ENCODE measurements around the gene CSPG4.
"Not testable (repeated sequence)": the region's sequence is repeated elsewhere in the genome, so short reads cannot be mapped to it uniquely, and the experiment has no call there.

The CSPG4 gene

DNA sequence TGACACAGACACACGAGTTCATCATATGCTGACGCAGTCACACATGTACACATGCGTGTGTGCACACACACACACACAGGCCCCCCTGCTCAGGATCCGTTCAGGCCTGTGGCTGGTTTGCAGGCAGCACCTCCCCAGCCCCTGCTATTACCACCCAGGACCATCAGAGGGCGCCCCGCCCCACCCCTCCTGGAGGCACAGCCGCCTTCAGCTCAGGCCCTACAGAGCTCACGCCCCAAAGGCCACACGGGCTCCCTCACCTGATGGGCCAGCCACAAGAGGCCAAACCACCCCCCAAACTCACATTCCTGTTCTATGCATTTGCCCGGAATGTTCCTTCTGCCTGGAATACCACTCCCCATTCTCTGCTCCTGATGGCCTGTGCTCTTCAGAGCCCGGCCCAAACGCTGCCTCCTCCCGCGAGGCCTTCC lies 26.4 kb downstream of the CSPG4 start:
- DNase-seq: peak; percentile 73

DNA sequence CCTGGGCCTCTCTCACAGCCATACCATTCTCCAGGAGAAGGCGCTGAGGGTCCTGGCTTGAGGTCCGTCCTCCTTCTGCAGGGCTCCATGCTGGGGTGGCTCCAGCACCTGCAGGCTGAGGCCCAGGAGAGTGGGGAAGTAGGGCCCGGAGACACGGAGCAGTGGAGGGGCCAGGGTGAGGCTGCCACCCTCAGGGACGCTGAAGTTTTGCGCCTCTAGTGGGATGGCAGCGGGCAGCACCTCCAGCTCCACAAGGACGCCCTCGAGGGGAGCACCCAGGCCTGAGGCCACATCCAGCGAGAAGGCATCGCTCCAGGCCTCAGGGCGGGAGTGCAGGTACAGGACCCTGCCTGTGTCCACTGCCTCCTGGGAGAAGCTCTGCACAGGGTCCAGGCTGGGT lies 27.5 kb downstream of the CSPG4 start:
- no peak for DNase-seq

DNA sequence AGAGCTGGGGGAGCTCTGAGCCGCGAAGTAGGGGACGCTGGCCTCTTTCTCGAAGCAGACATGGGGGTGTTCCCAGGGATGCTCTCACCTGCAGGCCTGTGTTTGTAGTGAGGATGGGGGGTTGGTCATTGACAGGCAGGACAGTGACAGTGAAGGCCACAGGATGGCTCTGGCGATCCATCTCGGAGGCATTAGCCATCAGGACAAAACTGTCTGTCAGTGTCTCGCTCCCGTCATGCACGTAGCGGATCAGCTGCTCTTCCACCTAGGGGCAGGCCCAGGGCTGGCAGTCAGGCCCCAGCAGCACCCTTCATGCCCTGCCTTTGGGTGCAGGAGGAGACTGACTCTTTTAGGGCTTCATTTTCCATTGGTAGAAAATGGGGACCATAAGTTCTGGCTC lies 28.0 kb downstream of the CSPG4 start:
- DNase-seq: no peak

DNA sequence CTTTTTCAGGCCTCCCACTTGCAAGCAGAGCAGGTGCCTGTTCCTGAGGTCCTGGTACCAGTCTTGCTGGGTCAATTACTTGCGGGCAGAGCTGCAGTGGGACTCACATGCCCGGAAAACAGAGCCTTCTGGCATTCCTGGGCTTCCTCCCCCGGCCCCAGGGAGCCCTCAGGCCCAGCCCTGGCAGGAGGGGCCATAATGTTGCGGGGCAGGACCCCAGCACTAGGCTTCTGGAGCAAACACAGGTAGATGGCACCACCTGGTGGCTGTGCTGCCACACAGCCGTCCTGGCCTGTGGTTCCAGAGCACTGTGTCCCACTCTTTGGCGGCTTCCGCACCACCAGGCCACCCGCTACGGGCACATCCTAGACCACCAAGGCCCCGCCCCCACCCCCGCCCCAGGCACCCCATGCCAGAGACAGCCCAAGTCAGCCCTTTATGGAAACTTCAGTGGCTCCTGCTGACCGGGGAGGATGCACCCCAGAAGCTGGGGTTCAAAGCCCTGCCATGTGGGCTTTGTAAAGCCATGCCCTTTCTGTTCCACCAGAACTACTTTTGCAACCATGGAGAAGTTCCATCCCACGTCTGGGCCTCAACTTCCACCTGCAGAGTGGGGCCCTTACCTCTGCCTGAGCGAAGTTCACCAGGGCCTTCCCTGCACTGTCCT lies 28.9 kb downstream of the CSPG4 start:
- DNase-seq: peak; percentile 69

DNA sequence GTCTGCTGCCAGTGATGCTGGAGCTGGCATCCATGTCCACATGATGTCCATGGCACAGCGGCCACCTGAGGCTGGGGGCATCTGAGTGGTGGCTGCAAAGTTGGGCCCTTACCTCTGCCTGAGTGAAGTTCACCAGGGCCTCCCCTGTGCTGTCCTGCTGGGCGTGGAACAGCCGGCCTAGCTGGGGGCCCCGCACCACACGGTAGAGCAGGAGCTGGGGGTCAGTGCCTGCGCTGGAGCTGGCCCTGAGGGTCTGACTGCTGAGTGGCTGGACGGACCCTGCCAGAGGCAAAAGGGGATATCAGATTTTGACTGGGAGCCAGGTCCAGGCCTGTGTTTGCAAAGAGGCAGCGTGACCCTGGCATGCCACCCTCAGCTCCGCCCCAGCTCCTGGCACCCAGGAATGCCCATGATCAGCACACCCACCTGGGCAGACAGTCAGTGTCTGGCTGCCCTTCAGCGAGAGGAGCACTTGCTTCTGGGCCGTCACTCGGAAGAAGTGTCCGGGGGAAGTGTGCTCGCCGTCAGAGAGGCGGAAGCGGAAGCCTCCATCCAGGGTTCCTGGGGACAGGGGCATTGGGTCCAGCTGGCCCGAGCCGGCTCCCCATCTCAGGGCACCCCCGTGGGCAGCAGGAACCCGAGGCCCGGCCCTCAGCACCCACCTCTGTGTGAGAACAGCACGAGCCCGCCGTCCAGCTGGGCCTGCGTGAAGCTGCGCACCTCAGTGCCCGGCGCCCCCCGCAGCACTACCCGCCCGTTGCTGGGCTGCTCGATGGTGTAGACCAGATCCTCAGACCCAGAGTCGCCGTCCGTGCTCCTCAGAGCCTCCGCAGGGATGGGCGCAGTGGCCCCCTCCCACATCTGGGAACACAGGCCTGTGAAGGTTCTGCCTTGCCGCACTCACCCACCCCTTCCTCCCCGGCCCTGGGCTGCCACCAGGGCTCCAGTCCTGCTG lies 30.2 kb downstream of the CSPG4 start:
- DNase-seq: no peak

DNA sequence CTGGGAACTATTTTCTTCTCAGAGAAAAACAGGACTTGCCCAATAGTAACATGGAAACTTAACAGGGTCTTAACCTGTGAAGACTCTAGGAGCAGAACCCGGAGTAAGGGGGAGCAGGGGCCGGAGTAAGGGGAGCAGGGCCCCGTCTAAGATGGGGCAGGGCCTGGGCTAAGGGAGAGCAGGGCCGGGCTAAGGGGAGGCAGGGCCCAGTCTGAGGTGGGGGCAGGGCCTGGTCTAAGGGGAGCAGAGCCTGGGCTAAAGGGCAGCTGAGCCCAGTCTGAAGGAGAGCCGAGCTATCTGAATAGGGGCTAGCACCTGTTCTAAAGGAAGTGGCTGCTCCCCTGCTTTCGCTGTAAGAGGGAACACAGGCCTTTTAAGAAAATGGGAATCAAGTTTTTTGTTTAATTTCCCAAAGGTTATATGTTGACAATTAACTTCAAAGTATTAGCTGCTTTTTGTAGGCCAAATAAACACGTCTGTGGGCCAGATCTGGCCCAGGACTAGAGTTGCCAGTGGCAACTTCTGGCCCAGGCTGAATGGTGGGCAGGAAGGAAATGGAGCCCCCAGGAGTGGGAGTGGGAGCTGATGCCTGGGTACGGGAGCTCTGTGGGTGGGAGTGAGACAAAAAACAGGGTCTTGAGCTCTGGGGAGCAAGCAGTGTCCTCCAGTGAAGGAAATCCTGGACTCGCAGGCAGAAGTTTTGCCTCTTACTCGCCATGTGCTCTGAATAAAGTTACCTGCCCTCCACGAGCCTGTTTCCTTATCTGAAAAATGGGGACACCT lies 32.5 kb downstream of the CSPG4 start:
- no peak for DNase-seq

DNA sequence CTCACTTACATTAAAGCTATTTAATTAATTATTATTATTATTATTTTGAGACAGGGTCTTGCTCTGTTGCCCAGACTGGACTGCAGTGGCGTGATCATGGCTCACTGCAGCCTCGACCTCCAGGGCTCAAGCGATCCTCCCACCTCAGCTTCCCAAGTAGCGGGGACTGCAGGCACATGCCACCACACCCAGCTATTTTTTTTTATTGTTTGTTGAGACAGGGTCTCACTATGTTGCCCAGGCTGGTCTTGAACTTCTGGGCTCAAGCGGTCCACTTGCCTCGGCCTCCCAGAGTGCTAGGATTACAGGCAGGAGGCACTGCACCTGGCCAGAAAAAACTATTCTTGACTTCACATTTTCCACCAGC lies 34.3 kb downstream of the CSPG4 start:
- DNase-seq: not testable (repeated sequence)

DNA sequence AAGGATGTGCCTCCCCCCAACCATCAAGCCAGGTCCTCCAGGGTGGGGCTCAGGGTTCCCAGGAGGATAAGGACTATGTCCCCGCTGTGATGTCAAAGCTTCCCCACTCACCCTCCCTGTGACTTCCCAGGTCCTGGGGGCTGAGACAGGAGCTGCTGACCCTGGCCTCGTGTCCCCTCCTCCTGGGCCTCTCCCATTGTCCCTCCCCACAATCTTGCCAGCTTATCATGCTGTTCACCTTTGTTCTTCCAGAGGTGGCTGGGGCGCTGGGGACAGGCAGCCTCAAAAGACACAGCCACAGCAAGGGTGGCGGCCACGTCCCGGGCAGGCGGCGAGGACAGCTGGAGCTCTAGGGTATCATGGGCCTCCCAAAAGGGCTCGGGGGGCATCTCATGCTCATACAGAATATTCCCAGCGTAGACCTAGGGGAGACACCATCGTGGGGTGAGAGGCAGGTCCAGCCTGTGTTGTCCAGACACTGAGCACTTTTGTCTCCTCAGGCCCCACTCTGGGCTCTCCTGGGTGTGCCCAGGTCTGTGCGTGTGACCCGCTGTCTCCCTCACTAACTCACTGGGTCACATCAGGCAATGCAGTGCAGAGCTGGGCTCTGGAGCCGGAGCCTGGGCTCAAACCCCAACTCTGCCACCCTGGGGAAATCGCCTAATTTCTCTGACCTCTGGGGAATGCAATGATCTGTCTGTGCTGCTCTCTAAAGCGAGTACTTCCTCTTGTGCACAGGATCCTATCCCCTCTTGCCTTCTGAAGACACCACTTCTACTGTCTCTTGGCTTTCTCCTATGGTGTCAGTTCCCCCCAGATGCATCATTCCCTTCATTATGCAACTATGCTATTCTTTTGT lies 35.0 kb downstream of the CSPG4 start:
- DNase-seq: no peak

DNA sequence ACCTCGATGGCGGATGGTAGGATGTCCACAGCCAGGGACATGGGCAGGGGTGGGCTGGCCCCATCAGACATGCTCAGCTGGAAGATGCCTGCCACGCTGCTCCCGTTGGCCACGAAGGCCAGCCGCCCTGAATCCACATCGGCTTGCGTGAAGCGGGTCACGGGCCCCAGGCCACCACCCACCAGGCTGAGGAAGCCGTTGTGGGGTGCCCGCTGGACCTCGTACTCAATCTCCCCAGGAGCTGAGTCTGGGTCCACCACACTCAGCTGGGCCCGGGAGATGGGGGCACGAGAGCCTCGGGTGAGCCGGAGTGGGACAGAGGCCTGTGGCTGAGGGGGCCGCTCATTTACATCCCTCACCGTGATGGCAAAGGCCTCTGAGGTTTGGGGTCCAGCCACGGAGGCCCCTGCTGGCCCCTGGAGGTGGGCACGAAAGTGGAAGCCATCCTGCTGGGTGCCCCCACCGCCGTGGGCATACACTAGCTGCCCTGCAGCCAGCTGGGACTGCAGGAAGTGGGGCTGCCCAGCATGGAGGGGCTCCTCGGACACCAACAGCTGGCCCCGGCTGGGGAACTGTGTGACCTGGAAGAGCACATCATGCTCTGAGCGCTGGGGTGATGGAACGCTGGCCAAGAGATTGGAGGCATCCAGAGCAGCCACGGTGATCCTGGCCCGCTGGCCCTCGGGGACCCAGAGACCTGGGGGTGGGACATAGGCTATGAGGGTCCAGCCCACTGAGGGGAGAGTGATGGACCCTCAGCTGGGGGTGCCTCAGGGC lies 35.8 kb downstream of the CSPG4 start:
- DNase-seq: no peak

DNA sequence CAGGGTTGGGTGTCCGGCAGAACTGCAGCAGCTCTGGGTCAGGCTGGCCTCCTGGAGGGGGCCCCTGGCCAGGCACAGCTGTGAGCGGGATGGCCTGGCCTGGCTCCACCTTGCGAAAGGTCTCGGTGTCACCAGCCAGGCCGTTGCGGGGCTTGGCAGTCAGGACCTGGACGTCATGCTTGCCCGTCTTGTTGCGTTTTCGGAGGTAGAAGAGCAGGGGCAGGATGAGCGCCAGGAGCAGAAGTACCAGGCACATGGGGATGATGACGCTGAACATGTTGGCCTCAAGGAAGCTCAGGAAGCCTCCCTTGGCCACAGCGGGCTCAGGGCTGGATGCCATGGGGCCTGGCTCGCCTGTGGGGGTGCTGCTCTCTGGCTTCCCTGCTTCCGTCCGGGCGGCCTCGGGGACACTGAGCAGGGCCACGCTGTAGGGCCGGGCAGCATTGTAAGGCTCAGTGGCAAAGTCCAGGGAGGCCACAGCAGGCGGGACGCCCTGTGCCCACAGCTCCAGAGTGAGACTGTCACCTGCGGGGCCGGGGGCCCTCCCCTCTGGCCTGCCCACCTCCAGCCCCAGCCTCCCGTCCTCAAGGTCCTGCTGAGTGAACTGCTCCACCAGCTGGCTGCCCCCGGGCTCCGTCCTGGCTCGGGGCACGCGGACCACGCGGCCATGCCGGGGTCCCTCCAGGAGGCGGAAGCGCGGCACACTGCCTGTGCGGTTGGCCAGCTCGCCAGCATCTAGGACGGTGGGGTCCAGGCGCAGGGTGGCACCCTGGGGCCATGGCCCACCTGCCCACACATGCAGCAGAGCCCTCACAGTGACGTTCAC lies 36.9 kb downstream of the CSPG4 start:
- no peak for DNase-seq

DNA sequence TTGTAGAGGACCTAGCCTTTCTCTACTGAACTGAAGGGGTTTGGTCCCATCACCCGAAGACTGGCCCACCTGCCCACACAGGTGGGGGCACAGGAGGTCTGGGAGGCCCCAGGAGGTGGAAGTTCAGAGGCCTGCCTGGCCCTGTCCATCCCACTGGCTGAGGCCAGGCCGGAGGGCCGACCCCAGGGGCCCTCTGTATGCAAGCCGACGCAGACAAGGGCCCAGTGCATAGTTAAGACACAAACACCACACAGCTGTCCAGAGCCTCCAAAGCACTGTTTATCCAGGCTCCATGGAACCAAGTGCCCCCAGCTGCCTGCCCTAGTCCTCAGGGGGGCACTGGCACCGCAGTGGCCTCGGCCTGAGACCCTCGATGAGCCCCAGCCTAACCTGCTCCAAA lies 38.3 kb downstream of the CSPG4 start:
- no peak for DNase-seq

DNA sequence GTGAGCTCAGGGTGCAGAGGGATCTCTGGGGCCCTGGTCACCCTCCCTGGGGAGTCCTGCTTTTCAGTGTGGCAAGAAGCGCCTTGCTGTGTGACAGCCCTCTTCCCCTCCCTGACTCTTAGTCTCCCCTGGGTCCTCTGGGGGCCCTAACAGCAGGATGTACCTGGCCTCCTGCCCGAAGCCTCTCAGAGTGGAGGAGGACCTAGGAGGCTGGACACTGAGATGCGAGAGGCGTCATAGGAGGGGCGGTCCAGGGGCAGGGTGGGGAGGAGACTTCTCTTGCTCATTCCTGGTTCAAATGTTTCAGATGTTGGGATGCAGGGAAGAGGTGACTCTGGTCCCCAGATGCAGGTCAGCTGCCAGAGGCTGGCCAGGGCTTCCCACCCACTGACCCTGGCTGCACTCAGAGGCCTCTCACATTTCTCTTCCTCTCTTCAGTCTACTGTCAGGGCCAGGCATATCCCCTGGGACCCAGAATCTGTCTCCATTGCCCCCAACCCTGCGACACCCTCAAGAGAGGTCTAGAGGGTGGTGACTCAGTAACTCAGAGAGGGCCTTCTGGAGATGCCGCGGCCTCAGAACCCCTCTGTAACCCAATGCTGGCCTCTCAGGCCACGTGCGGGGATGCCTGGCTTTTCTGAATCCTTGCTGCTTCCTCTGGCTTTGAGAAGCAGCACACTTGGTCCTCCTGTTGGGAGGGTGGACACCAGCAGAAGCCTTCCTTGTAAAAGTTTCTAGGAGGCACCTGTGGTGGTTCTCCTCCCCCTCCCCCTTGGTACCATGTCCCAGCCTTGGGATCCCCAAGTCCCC lies 39.0 kb downstream of the CSPG4 start:
- DNase-seq: no peak

DNA sequence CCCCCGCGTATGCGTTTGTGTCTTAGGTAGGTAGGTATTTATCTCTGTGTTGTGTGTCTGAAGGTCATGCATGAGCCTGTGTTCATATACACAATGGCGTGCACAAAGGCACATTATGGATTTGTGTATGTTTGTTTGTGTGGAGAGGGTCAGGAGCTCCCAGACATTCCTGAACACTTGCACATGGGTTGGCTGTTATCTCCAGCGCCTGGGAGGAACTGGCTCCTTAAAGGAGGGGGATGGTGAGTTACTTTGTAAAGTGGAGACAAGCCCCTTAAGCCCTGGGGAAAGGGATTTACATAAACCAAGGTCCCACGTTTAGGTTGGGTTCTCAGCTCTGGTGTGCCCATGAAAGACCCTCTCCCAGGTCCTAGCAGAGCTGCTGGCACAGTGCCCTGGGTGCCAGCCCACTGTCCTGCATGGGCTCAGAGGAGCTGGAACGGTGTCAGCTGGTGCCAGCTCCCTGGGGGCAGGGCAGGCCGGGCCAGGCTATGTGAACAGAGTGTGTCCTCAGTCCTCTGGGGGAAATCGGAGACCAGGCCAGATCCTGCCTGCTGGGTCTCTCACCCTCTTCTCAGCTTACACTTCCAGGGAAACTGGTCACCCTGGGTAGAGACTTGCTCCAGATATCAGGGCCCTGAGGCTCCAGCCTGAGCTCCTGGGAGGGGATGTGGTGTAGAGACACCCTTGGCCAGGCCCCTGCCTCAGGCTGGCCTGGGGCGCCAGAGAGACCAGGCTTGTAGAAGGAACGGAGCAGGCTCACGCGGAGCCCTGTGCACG lies 39.8 kb downstream of the CSPG4 start:
- no peak for DNase-seq

DNA sequence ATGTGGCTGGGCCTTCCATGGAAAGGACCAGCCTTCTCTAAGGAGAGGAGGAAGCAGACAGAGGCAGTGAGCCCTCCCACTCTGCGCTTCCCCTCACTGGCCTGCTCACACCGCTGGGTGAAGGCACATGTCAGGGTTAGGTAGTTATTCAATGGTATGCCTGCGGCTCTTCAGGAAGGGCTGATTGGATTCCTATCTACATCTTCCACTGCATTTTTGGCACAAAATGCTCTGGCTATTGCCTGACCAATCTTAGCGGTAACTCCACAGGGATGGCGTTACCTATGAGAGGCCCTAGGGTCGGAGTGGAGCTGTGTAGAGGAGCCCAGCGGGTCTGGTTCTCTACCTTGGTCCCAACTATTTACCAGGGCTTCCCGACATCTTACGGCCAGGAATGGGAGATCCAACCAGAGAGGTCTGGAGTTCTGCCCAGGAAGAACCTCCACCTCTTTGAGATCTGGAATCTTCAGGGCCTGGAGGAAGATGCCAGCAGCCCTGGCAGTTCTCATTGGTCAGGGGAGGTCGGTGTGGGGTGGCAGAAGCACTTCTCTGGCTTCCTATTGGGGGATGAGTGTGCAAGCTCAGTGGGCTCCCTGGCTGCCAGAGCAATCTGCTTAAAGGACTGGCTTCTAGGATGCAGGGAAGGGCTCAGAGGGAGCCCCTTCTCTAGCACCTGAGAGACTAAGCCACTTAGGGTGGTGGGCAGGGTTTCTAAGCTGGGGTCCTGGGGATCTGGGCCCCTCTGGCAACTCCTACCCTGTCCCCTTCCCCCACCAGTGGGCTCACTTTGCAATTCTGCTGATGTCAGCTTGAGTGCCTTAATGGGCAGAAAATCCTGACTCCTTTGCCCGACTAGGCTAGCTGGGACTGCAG lies 40.7 kb downstream of the CSPG4 start:
- no peak for DNase-seq

DNA sequence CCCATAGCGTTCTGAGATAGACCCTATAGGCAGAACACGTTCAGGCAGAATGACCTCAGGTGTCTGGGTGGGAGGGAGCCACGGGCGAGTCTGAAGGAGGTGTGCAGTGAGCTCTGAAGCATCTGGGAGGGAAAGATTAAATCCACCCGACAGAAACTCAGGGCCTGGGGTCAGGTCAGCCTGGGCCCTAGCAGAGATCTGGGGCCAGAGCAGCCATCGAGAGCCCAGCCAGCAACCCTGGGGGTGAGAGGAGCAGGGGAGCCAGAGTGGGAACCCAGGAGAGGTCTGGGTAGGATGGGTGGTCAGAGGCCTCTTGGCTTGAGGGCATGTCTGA lies 42.8 kb downstream of the CSPG4 start:
- DNase-seq: no peak

DNA sequence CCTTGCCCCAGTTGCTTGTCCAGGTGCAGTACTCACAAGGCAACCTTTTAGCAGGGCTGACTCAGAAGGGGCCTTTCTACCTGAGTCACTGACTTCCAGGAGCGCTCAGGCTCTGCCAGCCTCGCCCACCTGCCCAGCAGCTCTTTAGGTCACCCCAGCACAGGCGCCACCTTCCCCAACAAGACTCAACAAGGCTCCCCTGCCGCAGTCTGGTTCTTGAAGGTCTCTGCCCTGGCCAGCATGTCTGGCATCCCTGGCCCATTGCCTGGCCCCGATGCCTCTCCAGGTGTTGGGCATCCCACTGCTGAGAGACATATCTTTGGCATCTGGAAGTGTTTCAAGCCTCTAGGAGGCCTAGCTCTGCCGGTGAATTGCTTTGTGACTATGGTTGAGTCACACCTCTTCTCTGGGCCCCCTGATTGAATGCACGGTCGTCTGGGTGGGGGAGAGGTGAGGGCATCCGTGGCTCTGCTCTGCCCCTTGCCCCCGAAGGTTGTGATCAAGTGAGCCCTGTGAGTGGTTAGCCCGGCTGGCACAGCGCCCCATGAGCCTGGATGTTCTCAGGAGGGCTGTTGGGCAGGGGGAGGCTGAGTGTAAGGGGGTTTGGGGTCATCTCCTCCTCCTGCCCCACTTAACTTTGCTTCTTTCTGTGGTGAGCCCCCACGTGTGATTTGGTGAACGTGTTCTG lies 43.3 kb downstream of the CSPG4 start:
- DNase-seq: no peak

DNA sequence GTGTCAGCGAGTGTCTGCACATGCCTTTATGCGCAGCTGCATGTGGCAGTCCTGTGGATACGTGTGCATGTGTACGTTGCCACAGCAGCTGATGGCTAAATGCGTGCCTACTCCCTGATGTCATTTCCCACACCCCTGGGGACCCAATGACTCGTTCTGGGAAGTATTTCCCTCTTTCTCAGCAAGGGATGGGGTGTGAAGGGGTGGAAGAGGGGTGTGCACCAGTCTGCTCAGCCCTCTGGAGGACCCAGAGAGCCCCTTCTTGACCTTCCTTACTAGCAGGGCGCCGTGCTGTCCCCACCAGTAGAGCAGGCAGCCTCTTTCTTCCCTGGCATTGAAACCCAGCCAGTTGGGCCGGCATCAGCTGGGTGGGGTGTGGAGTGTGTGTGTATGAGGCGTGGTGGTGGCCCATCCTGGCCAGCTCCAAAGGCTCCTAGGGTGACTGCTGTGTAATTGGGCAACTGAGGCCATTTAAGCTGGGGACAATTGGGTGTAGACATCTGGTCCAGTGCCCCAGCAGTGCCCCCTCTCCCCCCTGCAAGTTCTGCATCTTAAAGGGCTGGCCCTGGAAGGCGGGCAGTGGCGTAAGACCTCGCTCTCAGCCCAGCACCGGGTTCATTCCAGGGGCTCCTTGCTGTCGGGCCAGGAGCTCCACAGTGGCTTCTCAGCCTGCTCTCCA lies 45.7 kb downstream of the CSPG4 start:
- DNase-seq: no peak

All from CD4-positive, alpha-beta T cell treated with Interleukin-6 for 4 hours (primary cell).